Memory B cell (primary cell): ENCODE results near the gene USP47.

Source experiments
- ATAC-seq: fragments of 150-1000 bp; cut with Tn5 transposase; 2 replicates; pipeline ENCODE4 v1.10.0; 2021; ENCODE audit warnings: low read depth, mild to moderate bottlenecking, moderate library complexity
- DNase-seq, 2 donors: peaks; one replicate each; pipeline ENCODE4 v3.0.0; 2022; ENCODE audit warnings: low spot score in 2 of 2
- H3K27ac Mint-ChIP-seq: one replicate; pipeline ENCODE4 v1.8.0; 2022; ENCODE audit warnings: mild to moderate bottlenecking, moderate library complexity, mixed read lengths
- H3K27me3 Mint-ChIP-seq: one replicate; pipeline ENCODE4 v1.8.0; 2022; ENCODE audit warnings: mixed read lengths
- H3K36me3 Mint-ChIP-seq: one replicate; pipeline ENCODE4 v1.8.0; 2022; ENCODE audit warnings: mild to moderate bottlenecking, mixed read lengths
- H3K4me1 Mint-ChIP-seq: one replicate; pipeline ENCODE4 v1.8.0; 2022; ENCODE audit warnings: mixed read lengths
- H3K4me3 Mint-ChIP-seq: one replicate; pipeline ENCODE4 v1.8.0; 2022; ENCODE audit warnings: mild to moderate bottlenecking, moderate library complexity, mixed read lengths
- H3K9me3 Mint-ChIP-seq: one replicate; pipeline ENCODE4 v1.8.0; 2022; ENCODE audit warnings: mixed read lengths

USP47 gene

DNA sequence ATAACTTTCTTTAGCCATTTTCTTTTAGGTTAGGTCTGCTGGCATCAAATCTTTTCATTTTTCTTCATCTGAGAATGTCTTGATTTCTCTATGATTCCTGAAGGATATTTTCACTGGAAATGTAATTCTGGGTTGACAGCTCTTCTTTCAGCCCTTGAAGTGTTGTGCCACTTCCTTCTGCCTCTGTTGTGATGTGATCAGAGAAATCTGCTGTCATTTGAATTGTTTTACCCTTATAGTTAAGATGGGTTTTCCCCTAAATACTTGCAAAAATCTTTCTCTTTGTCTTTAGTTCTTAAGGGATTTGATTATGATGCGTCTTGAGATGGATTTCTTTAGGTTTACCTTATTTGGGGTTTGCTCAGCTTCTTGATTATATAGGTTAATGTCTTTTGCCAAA is 23.0 kb downstream of the USP47 start:
- Mint-ChIP-seq H3K27ac (peak overlapping the region; percentile 14), H3K4me1 (peaks cover 36% of the 10 kb centered on the region)

GRCh38 chr11:11865449-11865848 is 23.7 kb downstream of the USP47 start:
- Mint-ChIP-seq H3K36me3 (peaks cover 12% of the 10 kb centered on the region), H3K27me3 (no peaks in the 10 kb centered on the region), H3K27ac (peak overlapping the region; percentile 14), H3K4me1 (peaks cover 37% of the 10 kb centered on the region), H3K4me3 (peak overlapping the region; percentile 10), H3K9me3 (peaks cover 4% of the 10 kb centered on the region)
- ATAC-seq (no peak), DNase-seq (no peak)

More for the DNA sequence above, 23.0 kb downstream of the USP47 start:
- H3K9me3 Mint-ChIP-seq: peaks cover 4% of the 10 kb centered on the region
- no peaks in the 10 kb centered on the region for H3K27me3 Mint-ChIP-seq
- no peak overlapping the region for H3K4me3 Mint-ChIP-seq
- ATAC-seq (peak; percentile 55), DNase-seq (no peak)
- peaks cover 12% of the 10 kb centered on the region for H3K36me3 Mint-ChIP-seq

- H3K4me1 Mint-ChIP-seq: peaks cover 42% of the 10 kb centered on the region
- no peak overlapping the region for H3K4me3 Mint-ChIP-seq
- peaks cover 13% of the 10 kb centered on the region for H3K36me3 Mint-ChIP-seq
- no peak overlapping the region for H3K27ac Mint-ChIP-seq
- H3K27me3 Mint-ChIP-seq: no peaks in the 10 kb centered on the region
- no peak for DNase-seq
- ATAC-seq: no peak
- H3K9me3 Mint-ChIP-seq: peaks cover 4% of the 10 kb centered on the region
These were observed 24.4 kb downstream of the USP47 start for GRCh38 chr11:11866203-11866602.

- no peak for ATAC-seq
- no peak overlapping the region for H3K4me3 Mint-ChIP-seq
These were observed 25.9 kb downstream of the USP47 start for GRCh38 chr11:11867720-11868119.

DNA sequence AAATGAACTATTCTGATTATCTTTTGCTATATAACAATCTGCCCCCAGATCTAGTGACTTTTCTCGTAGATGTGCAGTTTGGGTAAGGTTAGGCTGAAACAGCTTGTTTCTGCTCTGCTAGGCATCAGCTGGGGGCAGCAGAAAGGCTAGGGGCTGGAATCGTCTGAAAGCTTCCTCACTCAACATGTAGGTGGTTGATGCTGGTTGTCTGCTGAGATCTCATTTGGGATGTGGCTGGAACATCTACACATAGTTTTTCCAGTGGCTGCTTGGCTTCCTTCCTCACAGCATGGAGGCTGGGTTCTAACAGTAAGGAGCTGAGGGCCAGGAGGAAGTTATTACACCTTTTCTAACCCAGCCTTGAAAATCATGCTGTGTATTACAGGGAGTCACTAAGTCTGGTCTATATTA is 30.2 kb downstream of the USP47 start:
- DNase-seq: no peak
- H3K27me3 Mint-ChIP-seq: no peaks in the 10 kb centered on the region
- H3K27ac Mint-ChIP-seq: peak overlapping the region; percentile 12
- H3K4me1 Mint-ChIP-seq: peaks cover 41% of the 10 kb centered on the region
- peaks cover 3% of the 10 kb centered on the region for H3K9me3 Mint-ChIP-seq
- ATAC-seq: peak; percentile 22
- H3K4me3 Mint-ChIP-seq: no peak overlapping the region
- peaks cover 14% of the 10 kb centered on the region for H3K36me3 Mint-ChIP-seq

More at GRCh38 chr11:11867720-11868119, 25.9 kb downstream of the USP47 start:
- peaks cover 13% of the 10 kb centered on the region for H3K36me3 Mint-ChIP-seq
- H3K4me1 Mint-ChIP-seq: peaks cover 53% of the 10 kb centered on the region
- H3K27ac Mint-ChIP-seq: no peak overlapping the region
- no peaks in the 10 kb centered on the region for H3K27me3 Mint-ChIP-seq
- peaks cover 4% of the 10 kb centered on the region for H3K9me3 Mint-ChIP-seq
- no peak for DNase-seq

DNA sequence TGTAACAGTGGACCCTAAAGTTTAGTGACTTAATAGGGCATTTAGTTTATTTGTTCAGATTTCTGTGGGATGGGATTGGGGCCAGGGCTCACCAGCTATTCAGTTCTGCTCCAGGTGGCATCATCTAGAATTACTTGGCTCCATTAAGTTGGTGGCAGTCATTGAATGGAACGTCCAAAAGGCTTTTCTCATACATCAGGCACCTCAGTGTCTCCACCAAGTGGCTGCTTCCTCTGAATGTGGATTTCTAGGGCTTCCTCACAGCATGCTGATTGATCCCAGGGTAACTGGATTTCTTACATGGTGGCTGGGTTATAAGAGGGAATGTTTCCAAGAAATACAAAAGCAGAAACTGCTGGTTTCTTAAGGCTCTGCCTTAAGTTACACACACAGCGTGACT is 34.7 kb downstream of the USP47 start:
- no peak for ATAC-seq
- no peak for DNase-seq
- no peaks in the 10 kb centered on the region for H3K27me3 Mint-ChIP-seq
- H3K4me1 Mint-ChIP-seq: peaks cover 35% of the 10 kb centered on the region
- H3K9me3 Mint-ChIP-seq: peaks cover 1% of the 10 kb centered on the region
- H3K36me3 Mint-ChIP-seq: peaks cover 16% of the 10 kb centered on the region
- H3K4me3 Mint-ChIP-seq: no peak overlapping the region
- no peak overlapping the region for H3K27ac Mint-ChIP-seq

- H3K4me1 Mint-ChIP-seq: peaks cover 33% of the 10 kb centered on the region
- H3K9me3 Mint-ChIP-seq: peaks cover 2% of the 10 kb centered on the region
- peaks cover 24% of the 10 kb centered on the region for H3K36me3 Mint-ChIP-seq
- no peak for DNase-seq
- no peak overlapping the region for H3K4me3 Mint-ChIP-seq
- ATAC-seq: no peak
- no peak overlapping the region for H3K27ac Mint-ChIP-seq
- H3K27me3 Mint-ChIP-seq: no peaks in the 10 kb centered on the region
These were observed 38.4 kb downstream of the USP47 start for GRCh38 chr11:11880179-11880578.

DNA sequence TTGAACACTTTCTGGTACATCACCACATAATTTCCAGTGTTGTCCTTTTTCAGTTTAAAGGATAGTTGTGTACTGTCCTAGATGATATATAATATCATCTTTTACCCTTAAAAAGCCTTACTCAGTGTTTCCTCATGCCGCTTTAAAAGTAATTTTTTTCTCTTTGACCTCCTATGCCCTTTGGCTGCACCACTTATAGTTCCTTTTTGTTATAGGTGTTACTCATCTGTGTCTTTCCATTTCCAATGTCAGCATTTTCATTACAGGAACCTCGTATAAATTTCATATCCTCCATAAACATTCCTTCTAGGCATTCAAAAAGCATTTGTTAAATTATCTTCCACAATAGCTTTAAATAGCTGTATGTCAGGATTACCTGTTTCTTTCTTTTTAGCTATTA is 40.8 kb downstream of the USP47 start:
- Mint-ChIP-seq H3K27me3 (no peaks in the 10 kb centered on the region), H3K27ac (no peak overlapping the region), H3K4me1 (peaks cover 24% of the 10 kb centered on the region), H3K9me3 (peaks cover 2% of the 10 kb centered on the region), H3K4me3 (no peak overlapping the region), H3K36me3 (peaks cover 41% of the 10 kb centered on the region)
- ATAC-seq (no peak), DNase-seq (no peak)

GRCh38 chr11:11884351-11884750 is 42.6 kb downstream of the USP47 start:
- H3K9me3 Mint-ChIP-seq: peaks cover 2% of the 10 kb centered on the region
- DNase-seq (no peak), ATAC-seq (no peak)
- no peak overlapping the region for H3K27ac Mint-ChIP-seq
- H3K27me3 Mint-ChIP-seq: no peaks in the 10 kb centered on the region
- no peak overlapping the region for H3K4me3 Mint-ChIP-seq
- peaks cover 54% of the 10 kb centered on the region for H3K36me3 Mint-ChIP-seq
- peaks cover 18% of the 10 kb centered on the region for H3K4me1 Mint-ChIP-seq

- H3K36me3 Mint-ChIP-seq: peaks cover 57% of the 10 kb centered on the region
- peak overlapping the region; percentile 87 for H3K27ac Mint-ChIP-seq
- no peak for DNase-seq
- H3K9me3 Mint-ChIP-seq: peaks cover 2% of the 10 kb centered on the region
- no peaks in the 10 kb centered on the region for H3K27me3 Mint-ChIP-seq
- peaks cover 21% of the 10 kb centered on the region for H3K4me1 Mint-ChIP-seq
- H3K4me3 Mint-ChIP-seq: no peak overlapping the region
- peak; percentile 37 for ATAC-seq
These were observed 43.2 kb downstream of the USP47 start for GRCh38 chr11:11884774-11885481.

DNA sequence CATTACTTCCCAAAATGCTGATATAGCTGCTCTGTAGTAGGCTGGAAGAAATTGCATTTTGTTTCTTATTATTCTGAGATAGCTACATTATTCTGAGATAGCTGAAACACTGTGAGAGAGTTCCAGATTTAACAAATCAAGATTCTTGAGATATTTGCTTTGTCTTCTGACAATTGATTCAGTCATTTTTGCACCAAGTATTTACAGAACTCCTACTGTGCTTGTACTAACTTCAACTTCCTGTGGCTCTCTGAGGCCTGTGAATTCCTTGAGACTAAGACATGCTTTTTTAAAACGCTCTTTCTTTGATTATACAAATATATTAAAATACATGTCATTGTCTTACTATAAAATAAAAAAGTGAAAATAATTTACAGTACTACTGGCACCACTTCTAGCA is 52.7 kb downstream of the USP47 start:
- no peak overlapping the region for H3K4me3 Mint-ChIP-seq
- H3K36me3 Mint-ChIP-seq: peaks cover 19% of the 10 kb centered on the region
- no peaks in the 10 kb centered on the region for H3K9me3 Mint-ChIP-seq
- ATAC-seq (no peak), DNase-seq (no peak)
- peaks cover 6% of the 10 kb centered on the region for H3K4me1 Mint-ChIP-seq
- H3K27me3 Mint-ChIP-seq: no peaks in the 10 kb centered on the region
- H3K27ac Mint-ChIP-seq: no peak overlapping the region

GRCh38 chr11:11895672-11896071 is 53.9 kb downstream of the USP47 start:
- Mint-ChIP-seq H3K4me3 (no peak overlapping the region), H3K27me3 (no peaks in the 10 kb centered on the region), H3K4me1 (peaks cover 1% of the 10 kb centered on the region), H3K36me3 (peaks cover 14% of the 10 kb centered on the region), H3K27ac (peak overlapping the region; percentile 35), H3K9me3 (no peaks in the 10 kb centered on the region)
- DNase-seq (no peak), ATAC-seq (no peak)

GRCh38 chr11:11898648-11899047 is 56.9 kb downstream of the USP47 start:
- H3K27me3 Mint-ChIP-seq: no peaks in the 10 kb centered on the region
- H3K4me1 Mint-ChIP-seq: no peaks in the 10 kb centered on the region
- no peak overlapping the region for H3K27ac Mint-ChIP-seq
- no peaks in the 10 kb centered on the region for H3K9me3 Mint-ChIP-seq
- H3K4me3 Mint-ChIP-seq: no peak overlapping the region
- H3K36me3 Mint-ChIP-seq: peaks cover 14% of the 10 kb centered on the region
- DNase-seq: no peak
- ATAC-seq: no peak

- no peak overlapping the region for H3K4me3 Mint-ChIP-seq
- H3K4me1 Mint-ChIP-seq: no peaks in the 10 kb centered on the region
- ATAC-seq (no peak), DNase-seq (no peak)
- no peaks in the 10 kb centered on the region for H3K9me3 Mint-ChIP-seq
- H3K27me3 Mint-ChIP-seq: no peaks in the 10 kb centered on the region
- H3K36me3 Mint-ChIP-seq: peaks cover 19% of the 10 kb centered on the region
- no peak overlapping the region for H3K27ac Mint-ChIP-seq
These were observed 57.6 kb downstream of the USP47 start for GRCh38 chr11:11899401-11899800.

- Mint-ChIP-seq H3K4me3 (no peak overlapping the region), H3K4me1 (no peaks in the 10 kb centered on the region), H3K27ac (no peak overlapping the region), H3K27me3 (no peaks in the 10 kb centered on the region), H3K9me3 (no peaks in the 10 kb centered on the region), H3K36me3 (peaks cover 21% of the 10 kb centered on the region)
- no peak for DNase-seq
- ATAC-seq: no peak
These were observed 60.2 kb downstream of the USP47 start for GRCh38 chr11:11901929-11902328.
